GM18951 (cell line): ENCODE measurements around the gene CILP2.

ENCODE experiments used
- POLR2A ChIP-seq: IDR thresholded peaks from 4 replicates; pipeline ENCODE4 v1.6.1; 2011; ENCODE audit warnings: mild to moderate bottlenecking; ENCODE audit not compliant: insufficient read length, insufficient read depth; ENCODE audit errors: extremely low read depth
- in situ Hi-C: fragments of 300-500 bp; cut with MboI; formaldehyde crosslinking; loops from one replicate; pipeline ENCODE4 v1.12.0; 2022; ENCODE audit warnings: low sequenced_read_pairs, mixed read lengths, inconsistent platforms; ENCODE audit not compliant: unreplicated experiment

The CILP2 gene

GRCh38 chr19:19547674-19548336 lies 9.7 kb downstream of the CILP2 start:
- TF ChIP-seq POLR2A, result no peak
- in situ Hi-C loops, result loop anchor here (25.0 kb wide), 1 partner anchor 414 kb away; no protein-coding TSS in a partner anchor

GRCh38 chr19:19548915-19549759 lies 11.1 kb downstream of the CILP2 start:
- in situ Hi-C loops, result loop anchor here (25.0 kb wide), 1 partner anchor 413 kb away; no protein-coding TSS in a partner anchor
- TF ChIP-seq POLR2A, result no peak

GRCh38 chr19:19549804-19550464 lies 11.9 kb downstream of the CILP2 start:
- TF ChIP-seq POLR2A, result no peak
- in situ Hi-C loops, result loop anchor here (25.0 kb wide), 1 partner anchor 412 kb away; no protein-coding TSS in a partner anchor

GRCh38 chr19:19550485-19550929 lies 12.4 kb downstream of the CILP2 start:
- TF ChIP-seq POLR2A, result no peak
- in situ Hi-C loops, result no loop called here

GRCh38 chr19:19550972-19551852 lies 13.1 kb downstream of the CILP2 start:
- TF ChIP-seq POLR2A, result no peak
- in situ Hi-C loops, result no loop called here

- no peak for TF ChIP-seq POLR2A
- in situ Hi-C loops, result no loop called here
Measured at GRCh38 chr19:19551853-19552192, 13.8 kb downstream of the CILP2 start.

- TF ChIP-seq POLR2A, result no peak
- in situ Hi-C loops, result no loop called here
Measured at GRCh38 chr19:19552798-19553197, 14.7 kb downstream of the CILP2 start.

- in situ Hi-C loops, result no loop called here
- no peak for TF ChIP-seq POLR2A
Measured at GRCh38 chr19:19553670-19554069, 15.6 kb downstream of the CILP2 start.

GRCh38 chr19:19554074-19555023 lies 16.3 kb downstream of the CILP2 start:
- in situ Hi-C loops, result no loop called here
- TF ChIP-seq POLR2A, result no peak

GRCh38 chr19:19558055-19558454 lies 20.0 kb downstream of the CILP2 start:
- TF ChIP-seq POLR2A, result no peak
- in situ Hi-C loops, result no loop called here

- in situ Hi-C loops, result no loop called here
- TF ChIP-seq POLR2A, result no peak
Measured at GRCh38 chr19:19558636-19559035, 20.6 kb downstream of the CILP2 start.
